ENCODE data around the gene GATA6.
"Not testable (repeated sequence)": the region's sequence is repeated elsewhere in the genome, so short reads cannot be mapped to it uniquely, and the experiment has no call there.

The GATA6 gene

DNA sequence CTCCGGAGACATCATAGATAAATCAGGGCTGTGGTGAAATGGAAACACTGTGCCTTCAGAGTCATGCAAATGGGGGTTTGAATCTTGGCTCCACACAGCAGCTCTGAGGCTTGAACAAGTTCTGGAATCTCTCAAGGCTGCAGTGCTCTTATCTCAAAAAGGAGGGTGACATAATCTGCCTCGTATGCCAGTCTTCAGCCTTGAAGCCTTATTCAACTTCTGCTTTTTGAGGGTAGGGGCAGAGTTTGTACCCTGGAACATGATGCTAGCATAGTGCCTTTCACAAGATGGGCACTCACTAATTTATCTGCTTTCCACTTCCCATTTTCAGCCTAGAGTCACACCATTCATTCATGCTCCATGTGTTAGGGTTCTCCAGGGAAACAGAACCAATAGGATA, 42.3 kb downstream of the GATA6 start:
- no peak for DNase-seq

DNA sequence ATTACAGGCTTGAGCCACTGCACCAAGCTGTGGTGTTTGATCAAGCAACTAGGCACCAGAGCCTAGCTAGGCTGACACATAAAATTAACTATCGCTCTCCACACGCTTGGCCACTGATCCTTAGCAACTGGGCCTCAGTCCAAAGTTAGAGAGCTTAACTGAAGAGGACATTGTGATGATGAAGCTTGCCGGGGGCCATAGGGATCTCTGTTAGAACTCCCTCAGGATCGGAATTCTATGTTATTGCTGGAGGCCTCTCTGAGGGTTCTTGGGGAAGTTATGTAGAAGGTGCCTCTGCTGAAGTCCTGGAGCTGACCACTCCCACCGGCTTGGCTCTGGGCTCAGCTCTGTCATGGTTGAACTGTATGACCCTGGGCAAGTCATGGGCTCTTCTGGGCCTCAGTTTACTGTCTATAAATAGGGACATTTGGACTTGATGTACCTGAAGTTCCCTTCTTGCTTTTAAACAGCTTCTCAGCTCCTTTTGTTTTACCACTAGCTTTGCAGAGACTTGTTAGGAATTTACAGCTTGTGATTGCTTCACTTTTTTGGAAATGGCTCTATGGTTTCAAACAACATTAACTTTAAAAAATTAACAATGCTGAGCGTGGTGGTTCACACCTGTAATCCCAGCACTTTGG, 44.1 kb downstream of the GATA6 start:
- no peak for DNase-seq

DNA sequence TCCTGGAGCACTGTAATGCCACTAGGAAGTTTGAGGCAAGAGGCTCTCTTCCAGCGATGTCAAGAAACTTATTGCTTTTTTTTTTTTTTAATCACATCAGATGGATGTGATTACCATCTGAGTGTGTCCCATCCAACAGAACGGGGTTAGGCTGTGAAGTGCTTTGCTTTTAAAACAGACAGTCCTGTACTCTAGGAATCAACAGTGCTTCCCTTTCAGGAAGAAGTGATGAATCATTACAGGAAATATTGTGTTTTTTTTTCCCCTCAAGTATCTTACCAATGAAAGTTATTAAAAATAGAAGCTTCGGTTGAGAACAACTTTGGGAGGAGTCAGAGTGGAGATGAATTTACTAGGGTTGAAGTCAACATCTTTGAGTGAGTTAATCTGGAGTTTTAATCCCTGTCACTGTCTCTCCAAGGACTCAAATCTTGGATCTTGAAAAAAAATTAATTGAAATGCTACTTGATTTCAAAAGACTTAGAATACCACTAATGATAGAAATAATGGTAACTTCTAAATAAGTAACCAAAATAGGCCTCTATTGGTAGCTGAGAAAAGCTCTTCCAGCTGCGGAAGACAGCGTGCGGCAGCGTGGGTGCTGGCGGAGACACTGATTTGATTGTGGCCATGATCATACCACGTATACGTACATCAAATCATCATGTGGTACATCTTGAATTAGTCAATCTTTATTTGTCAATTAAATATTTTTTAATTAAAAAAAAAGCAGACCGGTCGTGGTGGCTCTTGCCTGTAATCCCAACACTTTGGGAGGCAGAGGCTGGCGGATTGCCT, 45.5 kb downstream of the GATA6 start:
- DNase-seq = no peak

DNA sequence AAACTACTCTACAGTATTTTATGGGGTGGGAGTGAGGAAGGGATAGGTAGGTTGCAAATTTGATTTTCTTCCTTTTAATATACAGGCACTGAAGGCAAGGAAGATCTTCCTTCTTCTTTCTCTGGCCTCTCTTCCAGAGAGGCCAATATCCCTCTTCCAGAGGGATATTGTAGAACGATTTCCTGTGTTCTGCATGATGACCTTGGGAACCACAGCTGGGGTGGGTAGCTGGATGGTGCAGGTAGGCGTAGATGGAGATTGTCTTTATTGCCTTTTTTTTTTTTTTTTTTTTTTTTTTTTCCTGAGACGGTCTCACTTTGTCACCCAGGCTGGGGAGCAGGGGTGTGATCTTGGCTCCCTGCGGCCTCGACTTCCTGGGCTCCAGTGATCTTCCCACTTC, 49.4 kb downstream of the GATA6 start:
- no peak for DNase-seq

DNA sequence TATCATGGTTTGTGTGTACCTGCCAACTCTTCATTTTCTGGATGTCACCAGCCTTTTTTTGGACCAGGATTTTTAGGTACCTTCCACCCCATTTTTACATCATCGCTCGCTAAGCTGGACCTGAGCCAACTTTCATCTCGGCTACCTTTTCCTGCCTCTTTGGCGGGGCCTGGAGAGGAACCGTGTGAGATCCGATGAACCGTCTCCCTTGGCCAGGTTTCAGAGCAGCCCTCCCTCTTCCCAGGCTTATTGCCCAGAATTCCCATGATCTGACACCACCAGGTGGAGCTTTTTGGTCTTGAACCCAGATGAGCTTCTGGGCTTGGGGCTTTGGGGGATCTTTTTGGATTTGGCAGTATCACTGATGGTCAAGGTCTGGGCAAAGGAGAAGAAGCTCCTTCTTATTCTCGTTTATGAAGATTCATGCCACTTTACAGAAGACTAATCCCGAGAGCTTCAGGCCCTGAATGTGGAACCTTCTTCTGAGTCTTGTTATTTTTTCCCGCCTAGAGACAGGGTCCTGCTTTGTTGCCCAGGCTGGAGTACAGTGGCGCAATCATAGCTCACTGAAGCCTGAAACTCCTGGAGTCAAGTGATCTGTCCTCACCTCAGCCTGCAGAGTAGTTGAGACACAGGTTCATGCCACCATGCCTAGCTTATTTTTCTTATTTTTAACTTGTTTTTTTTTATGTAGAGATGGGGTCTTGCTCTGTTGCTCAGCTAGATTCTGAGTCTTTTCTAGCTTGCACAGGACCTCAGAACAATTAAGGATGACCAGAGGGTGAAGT, 50.4 kb downstream of the GATA6 start:
- no peak for DNase-seq

DNA sequence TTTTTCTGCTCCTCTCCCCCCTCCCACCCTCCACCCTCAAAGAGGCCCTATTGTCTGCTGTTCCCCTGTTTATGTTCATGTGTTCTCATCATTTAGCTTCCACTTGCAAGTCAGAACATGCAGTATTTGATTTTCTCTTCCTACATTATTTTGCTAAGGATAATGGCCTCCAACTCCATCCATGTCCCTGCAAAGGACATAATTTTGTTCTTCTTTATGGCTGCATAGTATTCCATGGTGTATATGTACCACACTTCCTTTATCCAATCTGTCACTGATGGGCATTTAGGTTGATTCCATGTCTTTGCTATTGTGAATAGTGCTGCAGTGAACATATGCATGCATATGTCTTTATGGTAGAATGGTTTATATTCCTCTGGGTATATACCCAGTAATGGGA, 51.2 kb downstream of the GATA6 start:
- DNase-seq = not testable (repeated sequence)

DNA sequence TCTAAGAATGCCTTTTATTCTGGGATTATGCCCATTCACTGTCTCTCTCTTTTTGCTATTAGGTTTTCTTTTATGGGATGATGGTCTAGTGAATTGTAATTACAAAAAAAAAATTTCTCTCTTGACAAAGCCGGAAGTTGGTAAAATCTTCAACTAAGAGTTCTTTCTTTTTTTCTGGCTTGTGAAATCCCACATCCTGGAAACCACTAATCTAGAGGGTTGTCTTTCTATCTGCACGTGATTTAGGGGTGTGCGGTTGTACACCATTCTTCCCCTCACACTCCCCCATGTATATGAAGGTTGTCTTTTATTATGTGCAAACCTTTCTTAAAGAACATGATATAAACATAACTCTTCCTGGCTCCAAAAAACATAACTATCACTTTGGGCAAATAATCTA, 52.0 kb downstream of the GATA6 start:
- no peak for DNase-seq

DNA sequence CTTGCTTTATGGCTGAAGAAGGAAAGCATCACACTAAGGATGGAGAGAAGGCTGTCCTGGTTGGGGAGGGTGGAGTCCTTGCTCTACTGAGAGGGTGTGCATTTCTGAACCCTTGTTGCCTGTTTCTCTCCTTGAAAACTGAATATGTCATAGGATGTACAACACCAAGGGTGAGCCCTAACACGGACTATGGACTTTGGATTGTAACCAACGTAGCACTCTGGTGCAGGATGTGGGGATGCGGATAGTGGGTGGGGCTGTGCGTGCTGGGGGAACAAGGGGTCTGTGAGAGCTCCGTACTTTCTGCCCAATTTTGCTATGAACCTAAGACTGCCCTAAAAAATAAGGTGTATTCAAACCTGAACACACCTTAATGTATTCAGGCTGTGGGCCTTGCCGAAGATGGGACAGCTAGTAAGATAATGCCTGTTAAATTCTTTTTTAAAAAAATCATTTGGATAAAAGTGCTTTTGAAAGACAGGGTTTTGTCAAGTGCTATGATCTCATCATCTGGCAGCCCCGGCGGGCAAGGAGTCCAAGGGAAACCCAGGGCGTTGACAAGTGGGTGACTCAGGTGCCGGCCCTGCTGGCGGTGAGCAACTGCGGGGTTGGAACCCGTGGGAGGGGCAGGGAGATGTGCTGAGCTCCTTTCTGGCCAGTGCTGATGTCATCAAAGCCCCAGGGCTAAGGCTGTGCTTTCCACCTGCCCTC, 54.0 kb downstream of the GATA6 start:
- DNase-seq = no peak

DNA sequence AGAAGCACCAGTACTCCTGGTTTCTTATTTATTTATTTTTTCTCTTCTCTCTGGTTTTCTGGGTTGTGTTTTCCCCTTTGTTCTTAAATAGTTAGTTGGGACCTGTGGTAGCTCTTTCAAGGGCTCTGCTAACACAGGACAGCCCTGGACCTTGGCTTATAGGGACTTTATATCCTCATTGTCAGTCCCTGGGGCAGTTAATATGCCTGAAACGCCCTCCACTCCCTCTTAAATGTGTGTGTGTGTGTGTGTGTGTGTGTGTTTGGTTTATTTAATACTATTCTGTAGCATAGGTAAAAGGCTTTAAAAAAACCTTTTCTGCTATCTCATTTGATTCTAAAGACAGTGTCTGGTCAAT, 54.6 kb downstream of the GATA6 start:
- no peak for DNase-seq

DNA sequence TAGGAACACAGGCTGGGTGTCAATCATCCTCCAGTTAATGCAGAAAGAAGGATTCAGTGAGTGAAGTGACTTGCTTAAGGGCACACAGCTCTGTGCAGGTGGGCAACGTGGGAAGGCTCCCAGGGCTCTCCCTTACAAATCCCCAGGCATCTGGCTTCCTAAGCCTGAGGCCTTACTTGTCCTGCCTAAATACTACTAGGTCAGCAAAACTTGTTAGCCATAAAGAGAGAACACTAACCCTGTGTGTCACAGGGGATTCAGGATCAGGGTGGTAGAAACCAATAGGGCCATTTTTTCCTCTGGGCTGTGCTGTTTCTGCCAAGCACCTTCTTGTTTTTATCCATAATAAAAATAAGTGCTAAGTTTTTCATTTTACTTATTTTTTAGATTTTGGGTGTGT, 55.0 kb downstream of the GATA6 start:
- no peak for DNase-seq

DNA sequence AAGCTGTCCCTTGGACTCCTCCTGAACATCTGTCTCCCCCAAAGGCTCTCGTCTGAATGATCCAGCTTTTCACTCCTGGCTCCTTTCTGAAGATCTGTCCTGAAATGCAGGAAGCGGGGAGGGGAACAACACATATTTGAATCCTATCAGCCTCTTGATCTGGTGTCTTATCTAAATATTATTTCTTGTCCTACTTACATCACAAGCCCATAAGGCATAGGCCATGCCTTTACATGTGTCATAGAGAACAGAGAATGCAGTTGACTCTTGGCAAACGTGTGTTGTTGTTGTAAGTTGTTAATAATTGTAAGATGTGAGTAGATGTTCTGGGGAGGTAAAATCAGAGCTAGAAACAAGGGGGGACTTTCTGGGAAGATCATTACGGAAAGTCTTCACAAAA, 57.4 kb downstream of the GATA6 start:
- DNase-seq = no peak

DNA sequence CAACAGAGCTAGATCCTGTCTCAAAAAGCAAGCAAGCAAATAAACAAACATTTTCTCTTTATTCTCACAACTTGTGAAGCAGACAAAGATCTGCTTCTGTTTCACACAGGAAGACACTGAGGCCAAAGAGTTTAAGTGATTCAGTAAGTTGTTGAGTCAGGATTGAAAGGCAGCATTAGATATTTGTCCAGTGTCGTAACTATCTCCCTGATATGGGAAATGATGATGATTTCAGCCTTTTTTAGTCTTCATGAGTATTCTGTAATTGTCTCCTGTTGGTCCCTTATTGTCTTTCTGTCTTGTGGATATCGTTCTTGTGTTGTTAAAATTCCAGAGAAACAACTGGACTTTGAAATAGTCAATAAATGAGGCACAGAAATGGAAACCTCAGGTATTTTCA, 59.6 kb downstream of the GATA6 start:
- DNase-seq = no peak

DNA sequence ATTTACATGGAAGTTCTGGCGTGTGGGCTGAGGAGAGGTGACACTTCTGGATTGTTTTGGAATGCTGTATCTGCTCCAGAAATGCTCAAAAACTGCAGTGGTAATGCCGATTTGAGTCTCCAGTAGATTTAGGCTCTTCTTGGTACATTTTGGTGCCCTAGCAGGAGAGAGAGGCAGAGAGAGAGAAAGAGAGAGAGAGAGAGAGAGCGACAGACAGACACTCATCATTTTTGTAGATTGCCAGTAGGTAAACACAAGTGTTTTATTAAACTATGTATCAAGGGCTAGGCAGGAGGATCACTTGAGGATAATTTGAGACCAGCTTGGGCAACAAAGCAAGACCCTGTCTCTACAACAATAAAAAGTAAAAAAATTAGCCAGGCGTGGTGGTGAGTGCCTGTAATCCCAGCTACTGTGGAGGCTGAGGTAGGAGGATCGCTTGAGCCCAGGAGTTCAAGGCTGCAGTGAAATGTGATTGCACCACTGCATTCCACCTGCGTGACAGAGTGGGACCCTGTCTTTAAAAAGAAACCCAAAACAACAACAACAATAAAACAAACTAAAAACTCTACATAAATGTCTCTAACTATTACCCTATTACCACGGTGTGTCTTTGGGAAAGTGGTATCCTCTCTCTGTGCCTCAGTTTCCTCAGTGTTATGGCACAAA, 60.2 kb downstream of the GATA6 start:
- DNase-seq = no peak

DNA sequence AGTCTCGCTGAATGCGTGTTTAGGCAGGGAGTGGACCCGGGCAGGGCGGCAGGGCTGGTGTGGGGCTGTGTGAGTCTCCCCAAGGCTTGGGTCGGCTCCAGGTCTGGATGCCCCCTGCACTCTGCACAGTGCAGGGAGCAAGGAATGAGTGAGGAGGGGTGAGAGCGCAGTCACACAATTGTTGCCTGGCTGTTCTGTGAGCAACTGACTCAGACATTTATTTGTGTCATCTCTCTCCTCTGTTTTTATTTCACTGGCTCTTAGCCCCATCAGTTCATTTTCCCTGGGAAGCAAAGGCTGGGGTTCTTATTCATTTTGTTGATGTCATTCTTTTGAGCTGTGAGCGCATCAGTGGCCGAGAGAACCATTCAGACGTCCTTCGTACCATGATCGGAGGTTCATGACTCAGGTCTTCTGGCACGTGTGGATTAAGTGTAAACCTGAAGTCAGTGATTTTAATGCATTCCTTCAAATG, 61.1 kb downstream of the GATA6 start:
- no peak for DNase-seq

DNA sequence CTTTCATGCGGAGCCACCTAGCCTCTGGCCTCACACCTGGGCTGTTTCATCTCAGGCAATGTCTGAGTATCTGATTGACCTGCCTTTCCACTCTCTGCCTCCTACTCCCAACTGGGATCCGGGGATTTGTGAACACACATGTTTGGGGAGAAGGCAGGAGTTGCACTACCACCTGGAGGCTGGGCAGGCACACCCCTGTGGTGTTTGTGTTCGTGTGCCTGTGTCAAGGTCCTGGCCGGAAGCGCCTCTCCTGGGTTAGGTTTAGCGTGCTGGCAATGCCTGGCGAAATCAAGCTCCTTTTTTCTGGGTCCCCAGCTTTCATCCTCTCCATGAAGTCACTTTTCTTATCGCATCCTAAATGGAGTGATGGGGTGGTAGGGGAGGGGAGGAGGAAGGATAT, 63.9 kb downstream of the GATA6 start:
- DNase-seq = no peak

DNA sequence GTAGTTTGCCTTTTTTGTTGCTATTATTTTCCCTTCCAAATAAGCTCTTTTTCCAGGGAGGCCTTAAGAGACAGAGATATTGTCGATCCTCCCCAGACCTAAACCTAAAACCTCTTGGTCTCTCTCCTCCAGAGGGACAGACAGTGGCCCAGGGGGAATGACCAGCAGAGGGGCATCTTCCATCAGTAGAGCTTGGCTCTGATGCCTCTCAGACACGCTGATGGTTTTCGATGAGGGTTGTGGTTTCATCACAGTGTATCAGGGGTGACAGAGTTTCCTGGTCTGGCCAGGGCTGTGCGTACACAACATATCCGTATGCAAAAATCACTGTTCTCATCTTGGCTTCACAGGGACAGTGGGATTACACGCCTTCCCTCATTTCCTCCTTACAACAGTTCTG, 68.6 kb downstream of the GATA6 start:
- DNase-seq = no peak

DNA sequence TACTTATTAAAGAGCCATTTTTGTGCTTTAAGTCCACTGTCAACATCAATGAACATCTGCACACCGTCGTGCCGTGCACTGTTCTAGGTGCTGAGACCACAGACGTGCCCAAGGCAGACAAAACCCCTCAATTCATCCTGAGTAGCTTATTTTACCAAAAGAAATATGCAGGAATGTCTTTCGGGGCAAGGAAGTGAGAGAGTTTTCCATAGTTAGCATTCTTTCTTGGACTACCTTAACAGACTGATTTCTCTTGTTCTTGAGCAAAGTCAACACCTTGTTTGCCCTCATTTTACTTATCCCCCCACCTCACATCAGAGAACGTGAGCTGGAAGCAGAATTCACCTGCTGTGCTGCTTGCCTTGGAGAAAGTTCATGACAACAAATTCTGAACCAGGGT, 69.3 kb downstream of the GATA6 start:
- no peak for DNase-seq

DNA sequence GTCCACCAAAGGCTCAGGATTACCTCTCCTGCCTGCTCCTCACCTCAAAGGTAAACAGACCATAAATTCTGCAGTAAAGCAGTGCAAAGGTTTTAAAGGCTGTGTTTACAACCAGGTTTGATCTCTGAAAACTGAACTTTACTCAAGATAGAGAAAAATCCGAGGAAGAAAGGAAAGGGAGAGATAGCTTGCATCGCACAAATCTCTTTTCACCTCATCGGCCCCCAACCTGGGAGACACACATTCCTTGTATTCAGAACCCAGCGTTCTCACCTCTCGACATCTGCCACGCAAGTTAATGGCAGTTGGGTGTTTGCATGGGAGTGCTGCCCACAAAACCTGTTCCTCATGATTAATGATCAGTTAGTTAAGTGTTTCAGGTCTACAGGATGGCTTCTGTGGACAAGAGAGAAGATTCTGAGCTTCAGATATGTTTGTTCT, 72.6 kb downstream of the GATA6 start:
- no peak for DNase-seq

DNA sequence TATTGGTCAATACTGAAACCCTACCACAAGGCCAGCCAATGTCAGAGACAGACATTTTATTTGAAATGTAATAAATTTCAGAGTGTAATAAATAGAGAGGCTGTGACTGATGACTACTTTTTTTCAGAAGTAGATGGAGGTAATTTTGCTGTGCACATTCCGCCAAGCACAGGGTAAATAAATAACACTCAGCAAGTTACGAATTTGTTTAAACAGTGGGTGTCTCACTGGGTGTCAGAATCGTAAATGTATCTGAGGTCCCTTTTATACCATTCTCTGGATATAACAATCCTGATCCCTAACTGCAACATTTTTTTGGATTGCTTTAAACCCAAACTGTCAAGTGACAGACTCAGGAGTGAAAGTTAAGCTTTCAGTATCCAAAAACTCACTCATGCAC, 74.1 kb downstream of the GATA6 start:
- DNase-seq = no peak

DNA sequence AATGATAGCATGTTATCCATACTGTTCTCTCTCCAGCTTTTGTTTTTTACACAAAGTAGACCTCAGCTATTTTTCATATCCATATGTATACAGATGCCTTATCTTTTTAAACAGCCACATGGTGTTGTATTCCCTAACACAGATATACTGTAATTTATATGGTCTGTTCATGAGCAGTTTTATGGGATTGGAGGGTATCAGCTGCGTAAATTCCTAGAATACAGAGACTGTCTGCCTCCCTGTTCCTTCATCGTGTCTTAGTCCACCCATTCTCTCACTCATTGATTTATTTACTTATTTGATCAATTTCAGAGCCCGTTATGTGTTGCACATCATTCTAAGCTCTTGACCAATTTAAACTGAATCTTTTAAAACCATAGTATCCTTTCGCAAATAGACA, 80.6 kb downstream of the GATA6 start:
- DNase-seq = no peak

DNA sequence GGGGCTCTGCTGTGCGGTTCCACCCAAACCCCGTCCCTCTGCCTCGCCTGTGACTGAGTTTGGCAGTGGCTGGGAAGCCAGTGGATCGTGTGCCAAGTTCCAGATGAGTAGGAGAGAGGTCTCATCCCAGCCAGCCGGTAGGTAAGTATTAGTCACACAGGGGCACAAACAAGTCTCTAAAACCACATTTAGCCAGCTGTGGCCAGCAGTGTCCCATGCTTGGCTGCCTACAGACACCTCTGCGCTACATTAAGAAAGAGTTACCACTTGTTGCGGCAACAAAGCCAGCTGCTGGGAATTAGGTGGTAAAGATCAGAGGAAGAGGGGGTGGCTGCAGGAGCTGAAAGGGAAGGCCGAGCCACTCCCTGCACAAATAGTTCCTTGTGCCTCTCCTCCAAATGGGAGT, 81.2 kb downstream of the GATA6 start:
- DNase-seq = no peak
